HG03442 (cell line): Measurements from ENCODE around the gene WAPL.
"Not testable (repeated sequence)": the region's sequence is repeated elsewhere in the genome, so short reads cannot be mapped to it uniquely, and the experiment has no call there.

Experiments
- ATAC-seq: cut with Tn5 transposase; IDR thresholded peaks from one replicate; pipeline ENCODE4 v1.9.1; 2021; ENCODE audit warnings: mild to moderate bottlenecking, moderate library complexity; ENCODE audit not compliant: unreplicated experiment

The WAPL gene

GRCh38 chr10:86521678-86522509, at the start of gene WAPL:
Gene WAPL, minus strand, starts transcription at chr10:86521792. Its CDS starts 3,723 bp downstream, at chr10:86518069.
- peak; percentile 93 for ATAC-seq

GRCh38 chr10:86569335-86569734, 47.7 kb upstream of the WAPL start:
- ATAC-seq, result no peak

- not testable (repeated sequence) for ATAC-seq
Observed at GRCh38 chr10:86566518-86566917, 44.9 kb upstream of the WAPL start.

GRCh38 chr10:86563338-86563737, 41.7 kb upstream of the WAPL start:
- ATAC-seq, result not testable (repeated sequence)

GRCh38 chr10:86558695-86559094, 37.1 kb upstream of the WAPL start:
- not testable (repeated sequence) for ATAC-seq

- ATAC-seq, result no peak
Observed at GRCh38 chr10:86556933-86557649, 35.5 kb upstream of the WAPL start.

GRCh38 chr10:86556532-86556931, 34.9 kb upstream of the WAPL start:
- no peak for ATAC-seq

- no peak for ATAC-seq
Observed at GRCh38 chr10:86553639-86554038, 32.0 kb upstream of the WAPL start.

- no peak for ATAC-seq
Observed at GRCh38 chr10:86553213-86553612, 31.6 kb upstream of the WAPL start.

GRCh38 chr10:86547296-86547695, 25.7 kb upstream of the WAPL start:
- ATAC-seq, result no peak

- ATAC-seq, result no peak
Observed at GRCh38 chr10:86545101-86545500, 23.5 kb upstream of the WAPL start.

GRCh38 chr10:86540016-86540415, 18.4 kb upstream of the WAPL start:
- ATAC-seq, result no peak

GRCh38 chr10:86538547-86538946, 17.0 kb upstream of the WAPL start:
- ATAC-seq, result no peak

GRCh38 chr10:86538040-86538439, 16.4 kb upstream of the WAPL start:
- ATAC-seq, result not testable (repeated sequence)

- ATAC-seq, result no peak
Observed at GRCh38 chr10:86536294-86536861, 14.8 kb upstream of the WAPL start.

- ATAC-seq, result no peak
Observed at GRCh38 chr10:86535132-86535882, 13.7 kb upstream of the WAPL start.

GRCh38 chr10:86533328-86533727, 11.7 kb upstream of the WAPL start:
- no peak for ATAC-seq

GRCh38 chr10:86528736-86529135, 7.1 kb upstream of the WAPL start:
- not testable (repeated sequence) for ATAC-seq

GRCh38 chr10:86526606-86527005, 5.0 kb upstream of the WAPL start:
- no peak for ATAC-seq

- ATAC-seq, result not testable (repeated sequence)
Observed at GRCh38 chr10:86525713-86526112, 4.1 kb upstream of the WAPL start.
